HepG2 (cell line): ENCODE results near the gene POLL. TPM values are rescaled to one million over a fixed set of nuclear protein-coding genes. Genes with fewer than 3 reads are reported as not detected.

ENCODE experiments used
- CEBPG ChIP-seq: IDR thresholded peaks from 2 replicates; pipeline ENCODE4 v1.6.1; 2016
- CREBL2 ChIP-seq: sonication (generic); formaldehyde crosslinking; IDR thresholded peaks from 2 replicates; pipeline ENCODE4 v1.8.1; 2023; ENCODE audit warnings: missing genetic modification reagents, mild to moderate bottlenecking, borderline replicate concordance
- ETS1 ChIP-seq: sonication (generic); formaldehyde crosslinking; IDR thresholded peaks from 2 replicates; pipeline ENCODE4 v1.4.0; 2020; ENCODE audit warnings: missing genetic modification reagents
- MTF2 ChIP-seq: sonication (generic); formaldehyde crosslinking; IDR thresholded peaks from 2 replicates; pipeline ENCODE4 v1.5.0; 2020; ENCODE audit warnings: missing genetic modification reagents, borderline replicate concordance
- MXI1 ChIP-seq: IDR thresholded peaks from 3 replicates; pipeline ENCODE4 v1.6.1; 2012; ENCODE audit warnings: low read depth, low read length, inconsistent platforms, borderline replicate concordance
- NCOA2 ChIP-seq: sonication (generic); formaldehyde crosslinking; IDR thresholded peaks from 2 replicates; pipeline ENCODE4 v1.8.0; 2022; ENCODE audit warnings: inconsistent platforms
- NFAT5 ChIP-seq: sonication (generic); formaldehyde crosslinking; IDR thresholded peaks from 2 replicates; pipeline ENCODE4 v1.4.0; 2020; ENCODE audit warnings: missing genetic modification reagents
- PCBP1 ChIP-seq: fragments of 200-400 bp; formaldehyde crosslinking; IDR thresholded peaks from 2 replicates; pipeline ENCODE4 v1.6.1; 2017; ENCODE audit warnings: mild to moderate bottlenecking, low read depth, low read length, borderline replicate concordance
- POLR2AphosphoS5 ChIP-seq: IDR thresholded peaks from 2 replicates; pipeline ENCODE4 v1.6.1; 2012; ENCODE audit warnings: low read depth, low read length
- RCOR2 ChIP-seq: IDR thresholded peaks from 2 replicates; pipeline ENCODE4 v1.6.1; 2016; ENCODE audit warnings: missing biosample characterization, missing genetic modification reagents
- SUZ12 ChIP-seq: fragments of 150-350 bp; IDR thresholded peaks from 2 replicates; pipeline ENCODE4 v1.6.1; 2014; ENCODE audit warnings: low read depth, low read length
- ZBTB21 ChIP-seq: sonication (generic); formaldehyde crosslinking; IDR thresholded peaks from 2 replicates; pipeline ENCODE4 v1.4.0; 2020; ENCODE audit warnings: missing genetic modification reagents
- ZBTB46 ChIP-seq: sonication (generic); formaldehyde crosslinking; IDR thresholded peaks from 2 replicates; pipeline ENCODE4 v1.4.0; 2020; ENCODE audit warnings: mild to moderate bottlenecking, missing genetic modification reagents, borderline replicate concordance
- ZFY ChIP-seq: sonication (generic); formaldehyde crosslinking; IDR thresholded peaks from 2 replicates; pipeline ENCODE4 v1.4.0; 2020; ENCODE audit warnings: missing genetic modification reagents
- ZNF616 ChIP-seq: sonication (generic); formaldehyde crosslinking; IDR thresholded peaks from 2 replicates; pipeline ENCODE4 v1.5.0; 2020; ENCODE audit warnings: low read depth, mild to moderate bottlenecking, missing genetic modification reagents
- ZNF841 ChIP-seq: sonication (generic); formaldehyde crosslinking; IDR thresholded peaks from 2 replicates; pipeline ENCODE4 v1.8.1; 2023; ENCODE audit warnings: missing genetic modification reagents, borderline replicate concordance
- polyA plus RNA-seq, 8 experiments: library from polyadenylated mRNA; depleted of rRNA in 3 of 8; stranded (reverse) in 7 of 8; unstranded in 1 of 8; fragments of >200 nt; fragmentation: Illumina TruSeq in 4 of 8; extraction: Trizol in 4 of 8; gene quantifications; 2 replicates each; pipeline versions ENCODE4 v1.2.1 to v1.2.3, GENCODE V29; 2011 to 2016; ENCODE audit warnings: low read depth in 4 of 8, missing spikeins in 1 of 8, mixed read lengths in 1 of 8; ENCODE audit not compliant: insufficient read depth in 1 of 8
- total RNA-seq, 5 experiments: library from RNA; depleted of rRNA; stranded (reverse); fragments of >200 nt; fragmentation: Illumina TruSeq; extraction: Trizol; gene quantifications; 2 replicates each; pipeline ENCODE4 v1.2.3, GENCODE V29; 2016; ENCODE audit warnings: low read depth in 1 of 5
- TF ChIP-seq, protein P1 (sequence below): sonication (generic); formaldehyde crosslinking; conservative IDR thresholded peaks from 2 replicates; pipeline ENCODE4 v1.4.0; 2020; ENCODE audit warnings: missing genetic modification reagents

Gene POLL
- total and polyA plus RNA-seq, 2 of the 13 experiments (the other 11 are each of a cell fraction or from before 2014, with no cell fraction given) = 13.8 to 19.1 TPM

GRCh38 chr10:101569622-101570427 is 18.2 kb downstream of the POLL start (continued):
- TF ChIP-seq, protein P1, sequence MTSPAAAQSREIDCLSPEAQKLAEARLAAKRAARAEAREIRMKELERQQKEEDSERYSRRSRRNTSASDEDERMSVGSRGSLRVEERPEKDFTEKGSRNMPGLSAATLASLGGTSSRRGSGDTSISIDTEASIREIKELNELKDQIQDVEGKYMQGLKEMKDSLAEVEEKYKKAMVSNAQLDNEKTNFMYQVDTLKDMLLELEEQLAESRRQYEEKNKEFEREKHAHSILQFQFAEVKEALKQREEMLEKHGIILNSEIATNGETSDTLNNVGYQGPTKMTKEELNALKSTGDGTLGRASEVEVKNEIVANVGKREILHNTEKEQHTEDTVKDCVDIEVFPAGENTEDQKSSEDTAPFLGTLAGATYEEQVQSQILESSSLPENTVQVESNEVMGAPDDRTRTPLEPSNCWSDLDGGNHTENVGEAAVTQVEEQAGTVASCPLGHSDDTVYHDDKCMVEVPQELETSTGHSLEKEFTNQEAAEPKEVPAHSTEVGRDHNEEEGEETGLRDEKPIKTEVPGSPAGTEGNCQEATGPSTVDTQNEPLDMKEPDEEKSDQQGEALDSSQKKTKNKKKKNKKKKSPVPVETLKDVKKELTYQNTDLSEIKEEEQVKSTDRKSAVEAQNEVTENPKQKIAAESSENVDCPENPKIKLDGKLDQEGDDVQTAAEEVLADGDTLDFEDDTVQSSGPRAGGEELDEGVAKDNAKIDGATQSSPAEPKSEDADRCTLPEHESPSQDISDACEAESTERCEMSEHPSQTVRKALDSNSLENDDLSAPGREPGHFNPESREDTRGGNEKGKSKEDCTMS (CRISPR knock-in tag) = no peak
- TF ChIP-seq NCOA2 (CRISPR knock-in tag) = no peak
- TF ChIP-seq ETS1 (CRISPR knock-in tag) = no peak
- TF ChIP-seq CEBPG = no peak
- no peak for TF ChIP-seq RCOR2
- TF ChIP-seq ZBTB46 (CRISPR knock-in tag) = no peak
- no peak for TF ChIP-seq ZBTB21 (CRISPR knock-in tag)
- no peak for TF ChIP-seq NFAT5 (CRISPR knock-in tag)
- TF ChIP-seq PCBP1 = no peak
- TF ChIP-seq ZNF616 (CRISPR knock-in tag) = no peak
- no peak; the same call in 1 of the 2 replicates for TF ChIP-seq ZFY (CRISPR knock-in tag)
- TF ChIP-seq MTF2 (CRISPR knock-in tag) = no peak
- no peak for TF ChIP-seq MXI1
- no peak for TF ChIP-seq SUZ12
- no peak for TF ChIP-seq POLR2AphosphoS5
- TF ChIP-seq ZNF841 (CRISPR knock-in tag) = no peak
- TF ChIP-seq CREBL2 (CRISPR knock-in tag) = no peak
